SH-SY5Y (cell line): ENCODE data around the gene SSBP3.

ENCODE experiments used
- GATA2 ChIP-seq: IDR thresholded peaks from 2 replicates; pipeline ENCODE4 v1.6.1; 2011; ENCODE audit warnings: mild to moderate bottlenecking, low read depth, low read length
- GATA3 ChIP-seq: IDR thresholded peaks from 2 replicates; pipeline ENCODE4 v1.6.1; 2011; ENCODE audit warnings: low read depth, mild to moderate bottlenecking, low read length, moderate library complexity

GRCh38 chr1:54204199-54204598, 202.0 kb downstream of the SSBP3 start:
- TF ChIP-seq GATA2, result no peak
- no peak for TF ChIP-seq GATA3
